Osteocyte (in vitro differentiated cells): ENCODE results near the gene TIE1. TPM values are rescaled to one million over a fixed set of nuclear protein-coding genes. Genes with fewer than 3 reads are reported as not detected.

Experiments
- DNase-seq: peaks from one replicate; pipeline ENCODE4 v3.0.0; 2021; ENCODE audit warnings: mixed read lengths; ENCODE audit not compliant: unreplicated experiment; ENCODE audit errors: extremely low spot score
- H3K27ac Mint-ChIP-seq: one replicate; pipeline ENCODE4 v1.8.0; 2021; ENCODE audit warnings: mild to moderate bottlenecking, mixed read lengths; ENCODE audit not compliant: unreplicated experiment
- H3K27me3 Mint-ChIP-seq: one replicate; pipeline ENCODE4 v1.8.0; 2021; ENCODE audit warnings: mixed read lengths; ENCODE audit not compliant: unreplicated experiment
- H3K36me3 Mint-ChIP-seq: one replicate; pipeline ENCODE4 v1.8.0; 2021; ENCODE audit warnings: mixed read lengths; ENCODE audit not compliant: unreplicated experiment
- H3K4me1 Mint-ChIP-seq: one replicate; pipeline ENCODE4 v1.8.0; 2021; ENCODE audit warnings: mixed read lengths; ENCODE audit not compliant: unreplicated experiment
- H3K4me3 Mint-ChIP-seq: one replicate; pipeline ENCODE4 v1.8.0; 2021; ENCODE audit warnings: mild to moderate bottlenecking, moderate library complexity, mixed read lengths; ENCODE audit not compliant: unreplicated experiment
- H3K9me3 Mint-ChIP-seq: one replicate; pipeline ENCODE4 v1.8.0; 2021; ENCODE audit warnings: mixed read lengths; ENCODE audit not compliant: unreplicated experiment
- CTCF ChIP-seq: fragments of 200-600 bp; sonication (generic); IDR thresholded peaks from 2 replicates; pipeline ENCODE4 v1.5.0; 2021; ENCODE audit warnings: antibody characterized with exemption, mild to moderate bottlenecking, moderate library complexity
- total RNA-seq: library from RNA; stranded (reverse); gene quantifications from 2 replicates; pipeline ENCODE4 v1.2.1, GENCODE V29; 2021

TIE1 gene
- total RNA-seq, 1 donor from 2014 or later, result not detected

GRCh38 chr1:43324810-43325209 lies 24.0 kb downstream of the TIE1 start:
- no peak for DNase-seq
- Mint-ChIP-seq H3K4me1 (peaks cover 2% of the 10 kb centered on the region), H3K27me3 (no peaks in the 10 kb centered on the region), H3K9me3 (peaks cover 21% of the 10 kb centered on the region), H3K27ac (no peak overlapping the region), H3K36me3 (no peaks in the 10 kb centered on the region), H3K4me3 (no peak overlapping the region)
- no peak for TF ChIP-seq CTCF

GRCh38 chr1:43325381-43325780 lies 24.6 kb downstream of the TIE1 start:
- no peaks in the 10 kb centered on the region for H3K27me3 Mint-ChIP-seq
- H3K4me3 Mint-ChIP-seq, result no peak overlapping the region
- H3K9me3 Mint-ChIP-seq, result peaks cover 21% of the 10 kb centered on the region
- peaks cover 7% of the 10 kb centered on the region for H3K4me1 Mint-ChIP-seq
- no peak for TF ChIP-seq CTCF
- H3K36me3 Mint-ChIP-seq, result no peaks in the 10 kb centered on the region
- no peak for DNase-seq
- H3K27ac Mint-ChIP-seq, result no peak overlapping the region

GRCh38 chr1:43327549-43328292 lies 26.9 kb downstream of the TIE1 start:
- no peak for TF ChIP-seq CTCF

GRCh38 chr1:43329995-43330751 lies 29.4 kb downstream of the TIE1 start:
- peak overlapping the region; percentile 65 for H3K27ac Mint-ChIP-seq
- H3K9me3 Mint-ChIP-seq, result peaks cover 14% of the 10 kb centered on the region
- no peak for DNase-seq
- TF ChIP-seq CTCF, result no peak
- H3K36me3 Mint-ChIP-seq, result no peaks in the 10 kb centered on the region
- H3K4me3 Mint-ChIP-seq, result no peak overlapping the region
- peaks cover 10% of the 10 kb centered on the region for H3K4me1 Mint-ChIP-seq
- H3K27me3 Mint-ChIP-seq, result no peaks in the 10 kb centered on the region

More at GRCh38 chr1:43327549-43328292, 26.9 kb downstream of the TIE1 start:
- peaks cover 21% of the 10 kb centered on the region for H3K9me3 Mint-ChIP-seq
- H3K4me3 Mint-ChIP-seq, result no peak overlapping the region
- H3K27ac Mint-ChIP-seq, result no peak overlapping the region
- DNase-seq, result no peak
- no peaks in the 10 kb centered on the region for H3K36me3 Mint-ChIP-seq
- peaks cover 10% of the 10 kb centered on the region for H3K4me1 Mint-ChIP-seq
- no peaks in the 10 kb centered on the region for H3K27me3 Mint-ChIP-seq

- no peak for TF ChIP-seq CTCF
- H3K36me3 Mint-ChIP-seq, result no peaks in the 10 kb centered on the region
- H3K27ac Mint-ChIP-seq, result no peak overlapping the region
- H3K27me3 Mint-ChIP-seq, result no peaks in the 10 kb centered on the region
- DNase-seq, result no peak
- no peak overlapping the region for H3K4me3 Mint-ChIP-seq
- H3K4me1 Mint-ChIP-seq, result peaks cover 10% of the 10 kb centered on the region
- peaks cover 8% of the 10 kb centered on the region for H3K9me3 Mint-ChIP-seq
These were observed 30.9 kb downstream of the TIE1 start for GRCh38 chr1:43331688-43332087.
